ENCODE results near the gene PLCH1. TPM values are rescaled to one million over a fixed set of nuclear protein-coding genes. Genes with fewer than 3 reads are reported as not detected.

PLCH1 gene
- total RNA-seq, 1 donor from 2014 or later = 1.1 TPM

DNA sequence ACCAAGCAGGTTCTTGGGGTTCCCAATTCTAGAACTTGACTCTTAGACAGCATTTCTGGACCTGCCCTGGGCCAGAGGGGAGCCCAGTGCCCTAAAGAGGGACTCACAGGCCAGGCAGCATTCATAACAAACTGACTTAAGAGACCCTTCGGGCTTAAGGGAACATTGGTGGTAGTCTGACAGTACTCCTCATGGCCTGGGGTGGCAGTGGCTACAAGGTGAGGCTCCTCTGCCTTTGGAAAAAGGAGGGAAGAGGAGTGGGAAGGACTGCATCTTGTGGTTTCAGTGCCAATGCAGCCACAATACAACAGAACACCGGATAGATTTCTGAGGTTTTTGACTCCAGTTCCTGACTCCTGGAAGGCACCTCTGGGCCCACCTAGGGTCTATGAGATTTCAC is 279.2 kb downstream of the PLCH1 start:
- peaks cover 13% of the 10 kb centered on the region for H3K36me3 Mint-ChIP-seq (ENCODE audit: unreplicated experiment)
- no peak for TF ChIP-seq CTCF (IDR thresholded peaks at IDR 0.05; ENCODE audit: partially characterized antibody, unreplicated experiment)
- H3K9me3 Mint-ChIP-seq (ENCODE audit: unreplicated experiment) = peaks cover 3% of the 10 kb centered on the region
- no peaks in the 10 kb centered on the region for H3K27me3 Mint-ChIP-seq (ENCODE audit: unreplicated experiment)
- no peak overlapping the region for H3K27ac Mint-ChIP-seq (ENCODE audit: unreplicated experiment)
- no peak for DNase-seq
- no peak overlapping the region for H3K4me3 Mint-ChIP-seq (ENCODE audit: unreplicated experiment)
- no peaks in the 10 kb centered on the region for H3K4me1 Mint-ChIP-seq (ENCODE audit: low read depth, unreplicated experiment)

DNA sequence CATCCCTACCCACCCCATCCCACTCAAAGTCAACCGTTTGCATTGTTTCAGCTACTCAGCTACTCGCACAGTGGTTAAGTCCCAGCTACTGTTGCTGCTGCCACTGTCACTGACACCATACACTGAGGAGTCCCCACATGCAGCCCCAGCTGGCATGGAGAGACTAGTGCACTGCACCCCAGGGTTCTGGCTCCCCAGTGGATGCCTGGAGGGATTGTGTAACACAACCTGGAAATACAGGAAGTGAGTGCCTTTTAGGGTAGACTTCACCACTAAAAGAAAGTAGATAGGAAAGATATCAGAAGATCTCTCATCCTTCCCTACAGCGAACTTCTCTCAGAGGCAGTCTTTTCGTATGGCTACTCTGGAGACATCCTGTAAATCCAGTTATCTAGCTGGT is 282.2 kb downstream of the PLCH1 start:
- Mint-ChIP-seq H3K36me3 (ENCODE audit: unreplicated experiment) (peaks cover 10% of the 10 kb centered on the region), H3K27ac (ENCODE audit: unreplicated experiment) (no peak overlapping the region), H3K4me3 (ENCODE audit: unreplicated experiment) (no peak overlapping the region), H3K27me3 (ENCODE audit: unreplicated experiment) (no peaks in the 10 kb centered on the region), H3K4me1 (ENCODE audit: low read depth, unreplicated experiment) (no peaks in the 10 kb centered on the region), H3K9me3 (ENCODE audit: unreplicated experiment) (peaks cover 3% of the 10 kb centered on the region)
- no peak for DNase-seq
- TF ChIP-seq CTCF (IDR thresholded peaks at IDR 0.05; ENCODE audit: partially characterized antibody, unreplicated experiment) = no peak

DNA sequence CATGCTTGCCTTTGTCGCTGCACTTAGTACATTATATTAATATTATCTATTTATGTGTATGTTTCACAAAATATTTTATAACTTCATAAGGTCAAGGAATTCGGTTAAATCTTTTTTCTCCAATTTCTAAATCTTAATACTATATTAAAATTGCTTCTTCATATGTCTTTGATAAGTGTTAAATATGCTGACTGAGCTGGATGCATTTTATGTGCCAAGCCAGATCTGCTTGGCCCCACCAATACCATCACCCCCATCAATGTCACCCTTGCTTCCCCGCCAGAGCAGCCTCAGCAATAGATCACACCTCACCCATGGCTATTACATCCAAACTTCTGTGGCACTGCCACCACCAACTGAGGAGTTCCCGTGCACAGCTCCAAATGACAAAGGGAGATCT is 287.3 kb downstream of the PLCH1 start:
- no peak for DNase-seq
- H3K27me3 Mint-ChIP-seq (ENCODE audit: unreplicated experiment) = no peaks in the 10 kb centered on the region
- no peaks in the 10 kb centered on the region for H3K36me3 Mint-ChIP-seq (ENCODE audit: unreplicated experiment)
- no peaks in the 10 kb centered on the region for H3K9me3 Mint-ChIP-seq (ENCODE audit: unreplicated experiment)
- TF ChIP-seq CTCF (IDR thresholded peaks at IDR 0.05; ENCODE audit: partially characterized antibody, unreplicated experiment) = no peak
- H3K27ac Mint-ChIP-seq (ENCODE audit: unreplicated experiment) = no peak overlapping the region
- H3K4me3 Mint-ChIP-seq (ENCODE audit: unreplicated experiment) = no peak overlapping the region
- no peaks in the 10 kb centered on the region for H3K4me1 Mint-ChIP-seq (ENCODE audit: low read depth, unreplicated experiment)

DNA sequence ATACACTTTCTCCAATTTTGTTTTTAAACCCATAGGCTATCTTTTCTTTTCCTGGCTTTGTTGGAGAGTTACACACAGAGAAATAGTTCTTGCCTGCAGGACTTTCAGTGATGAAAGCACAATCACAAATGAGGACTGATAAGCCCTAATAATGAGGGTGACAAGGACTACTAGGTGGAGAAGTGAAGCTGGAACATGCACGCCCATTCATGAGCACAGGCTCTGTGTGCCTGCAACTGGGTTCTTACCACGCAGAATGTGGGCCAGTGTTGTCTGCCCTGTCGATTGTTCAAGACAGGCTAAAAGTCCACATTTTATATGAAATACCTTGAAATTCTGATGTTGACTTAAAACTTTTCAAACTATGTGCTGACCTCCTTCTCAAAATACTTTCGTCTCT is 289.1 kb downstream of the PLCH1 start:
- Mint-ChIP-seq H3K27ac (ENCODE audit: unreplicated experiment) (no peak overlapping the region), H3K4me1 (ENCODE audit: low read depth, unreplicated experiment) (no peaks in the 10 kb centered on the region), H3K9me3 (ENCODE audit: unreplicated experiment) (no peaks in the 10 kb centered on the region), H3K27me3 (ENCODE audit: unreplicated experiment) (no peaks in the 10 kb centered on the region), H3K36me3 (ENCODE audit: unreplicated experiment) (peaks cover 4% of the 10 kb centered on the region), H3K4me3 (ENCODE audit: unreplicated experiment) (no peak overlapping the region)
- no peak for TF ChIP-seq CTCF (IDR thresholded peaks at IDR 0.05; ENCODE audit: partially characterized antibody, unreplicated experiment)
- DNase-seq = no peak

DNA sequence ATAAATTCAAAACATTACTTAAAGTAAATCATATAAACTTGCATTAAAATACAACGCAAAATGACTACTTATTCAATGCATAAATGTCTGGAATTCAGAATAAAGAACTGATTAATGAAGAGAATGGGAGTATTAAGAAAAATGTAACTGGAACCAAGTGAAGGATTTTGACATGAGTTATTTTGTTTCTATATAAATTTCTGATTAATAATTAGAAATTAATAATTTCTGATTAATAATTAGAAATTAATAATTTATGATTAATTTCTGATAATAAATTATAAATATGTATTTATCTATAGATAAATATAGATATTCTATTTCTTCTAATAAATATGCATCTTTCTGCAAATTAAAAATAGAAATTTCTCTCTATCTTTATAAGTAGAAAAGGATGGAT is 291.4 kb downstream of the PLCH1 start:
- Mint-ChIP-seq H3K9me3 (ENCODE audit: unreplicated experiment) (no peaks in the 10 kb centered on the region), H3K27me3 (ENCODE audit: unreplicated experiment) (no peaks in the 10 kb centered on the region), H3K4me1 (ENCODE audit: low read depth, unreplicated experiment) (no peaks in the 10 kb centered on the region), H3K4me3 (ENCODE audit: unreplicated experiment) (no peak overlapping the region), H3K27ac (ENCODE audit: unreplicated experiment) (no peak overlapping the region), H3K36me3 (ENCODE audit: unreplicated experiment) (peaks cover 4% of the 10 kb centered on the region)
- no peak for TF ChIP-seq CTCF (IDR thresholded peaks at IDR 0.05; ENCODE audit: partially characterized antibody, unreplicated experiment)
- no peak for DNase-seq
